Spleen (tissue), 11 donors: ENCODE data around the gene NUB1. TPM values are rescaled to one million over a fixed set of nuclear protein-coding genes. Genes with fewer than 3 reads are reported as not detected.

Experiments used
- DNase-seq: peaks from one replicate; pipeline ENCODE4 v3.0.0-alpha.2; 2020
- H3K27ac ChIP-seq, 8 donors: fragments of 200-600 bp; sonication (generic) in 7 of 8; 1 replicate in 4 of 8; 2 replicates in 4 of 8; pipeline versions ENCODE4 v1.5.0 to v1.8.0; 2016 to 2021; ENCODE audit warnings: inconsistent platforms in 4 of 8, mild to moderate bottlenecking in 4 of 8, moderate library complexity in 1 of 8
- H3K27me3 ChIP-seq, 7 donors: fragments of 200-600 bp; sonication (generic) in 6 of 7; replicated peaks in 1 of 7; 1 replicate in 4 of 7; 2 replicates in 3 of 7; pipeline versions ENCODE4 v1.5.0 to v1.8.0; 2016 to 2021; ENCODE audit warnings: inconsistent platforms in 3 of 7, mild to moderate bottlenecking in 1 of 7
- H3K36me3 ChIP-seq, 6 donors: fragments of 200-600 bp; sonication (generic) in 5 of 6; 1 replicate in 4 of 6; 2 replicates in 2 of 6; pipeline versions ENCODE4 v1.5.0 to v1.8.0; 2016 to 2021; ENCODE audit warnings: inconsistent platforms in 2 of 6
- H3K4me1 ChIP-seq, 6 donors: fragments of 200-600 bp; sonication (generic) in 5 of 6; 1 replicate in 3 of 6; 2 replicates in 3 of 6; pipeline versions ENCODE4 v1.5.0 to v1.8.0; 2016 to 2021; ENCODE audit warnings: inconsistent platforms in 3 of 6
- H3K4me3 ChIP-seq, 8 donors: fragments of 200-600 bp; sonication (generic) in 7 of 8; 1 replicate in 4 of 8; 2 replicates in 4 of 8; pipeline versions ENCODE4 v1.5.0 to v1.8.0; 2016 to 2021; ENCODE audit warnings: inconsistent platforms in 4 of 8, mild to moderate bottlenecking in 4 of 8, moderate library complexity in 2 of 8
- H3K9me3 ChIP-seq, 8 donors: fragments of 200-600 bp; sonication (generic) in 7 of 8; 1 replicate in 4 of 8; 2 replicates in 4 of 8; pipeline versions ENCODE4 v1.5.0 to v1.8.0; 2016 to 2021; ENCODE audit warnings: inconsistent platforms in 4 of 8
- CTCF ChIP-seq, 11 experiments: fragments of 200-600 bp in 7 of 11; fragments of 450-650 bp in 4 of 11; sonication (generic) in 4 of 11; IDR thresholded peaks in 8 of 11; conservative IDR thresholded peaks in 3 of 11; 1 replicate in 7 of 11; 2 replicates in 4 of 11; pipeline versions ENCODE4 v1.4.0 to v1.8.0; 2016 to 2021; ENCODE audit warnings: antibody characterized with exemption in 11 of 11, inconsistent platforms in 4 of 11, mild to moderate bottlenecking in 1 of 11
- POLR2A ChIP-seq, 3 donors: fragments of 450-650 bp; IDR thresholded peaks; one replicate each; pipeline ENCODE4 v1.5.1; 2017; ENCODE audit warnings: antibody characterized with exemption in 3 of 3, mild to moderate bottlenecking in 1 of 3
- POLR2AphosphoS5 ChIP-seq, 3 donors: sonication (generic); formaldehyde crosslinking; IDR thresholded peaks; one replicate each; pipeline ENCODE4 v1.5.1; 2017; ENCODE audit warnings: antibody characterized with exemption in 3 of 3
- whole genome bisulfite sequencing, 5 donors: extraction: QIAGEN DNeasy Blood & Tissue Kit in 3 of 5; methylation state at CpG; one replicate each; pipeline versions ENCODE4 v1.1.5 to v1.1.7; 2013 to 2018; 5-methylcytosine and 5-hydroxymethylcytosine counted together
- intact Hi-C: fragments of 100-400 bp; cut with DNase I; formaldehyde crosslinking; loops from one replicate; pipeline ENCODE4 v1.15.0; 2023; ENCODE audit warnings: low total_unique reads
- polyA plus RNA-seq, 3 donors: library from polyadenylated mRNA; stranded (reverse); fragments of 200-250 nt; gene quantifications; one replicate each; pipeline ENCODE4 v1.2.1, GENCODE V29; 2013
- total RNA-seq, 7 donors: library from RNA; depleted of rRNA in 3 of 7; stranded (reverse); fragments of >200 nt in 3 of 7; fragmentation: NEBNext Ultra II Directional in 4 of 7; extraction: Animal tissue kit (Norgen Biotek cat#: 25700) in 4 of 7; gene quantifications; one replicate each; pipeline versions ENCODE4 v1.1.0 to v1.2.1, GENCODE V29; 2016 to 2021
- donor health status: healthy with polysubstance abuse.
- donor health status: DM: no; HTN: no; CAD: no; lungs with moderate emphysema.
- donor health status: DM: no; HTN: no; CAD: no.
- donor health status: Bipolar disorder and iron deficiency.
- donor health status: healthy.
- donor health status: DM: no; HTN: no; CAD: no.
- donor health status: DM: yes; HTN: yes; CAD: no.

The NUB1 gene
- total and polyA plus RNA-seq, 10 donors, result 25.2 to 80.9 (median 64.5) TPM

- TF ChIP-seq POLR2A (IDR thresholded peaks at IDR 0.05) (no peak), POLR2AphosphoS5 (IDR thresholded peaks at IDR 0.05) (peak in 1 of 3 donors; percentile 18), CTCF (IDR thresholded peaks at IDR 0.05 in 8 of 11, conservative IDR thresholded peaks at IDR 0.05 in 3 of 11) (no peak)
- H3K4me1 ChIP-seq, result peaks cover under 1 to 49% (median 19%) of the 10 kb centered on the region in 6 donors
- intact Hi-C loops, result no loop called here
- no peaks in the 10 kb centered on the region for H3K9me3 ChIP-seq
- no peak overlapping the region for H3K4me3 ChIP-seq
- peaks cover 0 to 30% (median 4%) of the 10 kb centered on the region in 7 donors for H3K27me3 ChIP-seq
- WGBS, 5 donors, result 84 to 87% (median 85%) methylated on average over 6 to 24 of the region's 24 CpGs
- peak overlapping the region in 6 of 8 donors; percentile 9 to 68 (median 54) for H3K27ac ChIP-seq
- DNase-seq, result peak; percentile 72
- H3K36me3 ChIP-seq, result peaks cover 0 to 3% (median 0%) of the 10 kb centered on the region in 6 donors
These were observed 45.8 kb downstream of the NUB1 start for GRCh38 chr7:151387161-151388006.

GRCh38 chr7:151388007-151388297, 46.3 kb downstream of the NUB1 start:
- peak; percentile 54 for DNase-seq
- no peaks in the 10 kb centered on the region for H3K9me3 ChIP-seq
- peaks cover 0 to 3% (median 0%) of the 10 kb centered on the region in 6 donors for H3K36me3 ChIP-seq
- no peak overlapping the region for H3K4me3 ChIP-seq
- TF ChIP-seq POLR2AphosphoS5 (IDR thresholded peaks at IDR 0.05), result no peak
- TF ChIP-seq POLR2A (IDR thresholded peaks at IDR 0.05), result no peak
- TF ChIP-seq CTCF (IDR thresholded peaks at IDR 0.05 in 8 of 11, conservative IDR thresholded peaks at IDR 0.05 in 3 of 11), result no peak
- peaks cover 0 to 45% (median 16%) of the 10 kb centered on the region in 6 donors for H3K4me1 ChIP-seq
- 85 to 94% (median 91%) methylated on average over 8 of the region's 8 CpGs for WGBS, 5 donors
- no peak overlapping the region for H3K27ac ChIP-seq
- H3K27me3 ChIP-seq, result peaks cover 0 to 25% (median 0%) of the 10 kb centered on the region in 7 donors
- intact Hi-C loops, result no loop called here

- intact Hi-C loops, result no loop called here
- TF ChIP-seq CTCF (IDR thresholded peaks at IDR 0.05 in 8 of 11, conservative IDR thresholded peaks at IDR 0.05 in 3 of 11) (no peak), POLR2A (IDR thresholded peaks at IDR 0.05) (no peak), POLR2AphosphoS5 (IDR thresholded peaks at IDR 0.05) (no peak)
- H3K36me3 ChIP-seq, result peaks cover 0 to 3% (median 0%) of the 10 kb centered on the region in 6 donors
- H3K9me3 ChIP-seq, result no peaks in the 10 kb centered on the region
- no peak overlapping the region for H3K4me3 ChIP-seq
- H3K4me1 ChIP-seq, result peaks cover 0 to 49% (median 16%) of the 10 kb centered on the region in 6 donors
- peak; percentile 62 for DNase-seq
- 84 to 92% (median 89%) methylated on average over 10 of the region's 10 CpGs for WGBS, 5 donors
- H3K27me3 ChIP-seq, result peaks cover 0 to 20% (median 0%) of the 10 kb centered on the region in 7 donors
- no peak overlapping the region for H3K27ac ChIP-seq
These were observed 46.8 kb downstream of the NUB1 start for GRCh38 chr7:151388430-151388829.

- 87 to 94% (median 92%) methylated on average over 16 to 21 of the region's 21 CpGs for WGBS, 5 donors
- Histone ChIP-seq H3K9me3 (no peaks in the 10 kb centered on the region), H3K4me3 (no peak overlapping the region), H3K4me1 (peaks cover 0 to 56% (median 16%) of the 10 kb centered on the region in 6 donors), H3K27ac (no peak overlapping the region), H3K27me3 (peaks cover 0 to 15% (median 0%) of the 10 kb centered on the region in 7 donors), H3K36me3 (peaks cover 0 to 5% (median 0%) of the 10 kb centered on the region in 6 donors)
- DNase-seq, result peak; percentile 40
- TF ChIP-seq POLR2AphosphoS5 (IDR thresholded peaks at IDR 0.05) (no peak), CTCF (IDR thresholded peaks at IDR 0.05 in 8 of 11, conservative IDR thresholded peaks at IDR 0.05 in 3 of 11) (no peak), POLR2A (IDR thresholded peaks at IDR 0.05) (no peak)
- intact Hi-C loops, result no loop called here
These were observed 47.6 kb downstream of the NUB1 start for GRCh38 chr7:151389096-151389767.
